Measurements from ENCODE around the gene PCGF2.

Gene PCGF2

GRCh38 chr17:38701504-38702165 lies 46.5 kb downstream of the PCGF2 start:
- DNase-seq (ENCODE audit: low read depth, low spot score): no peak
- ChIA-PET CTCF (interaction anchor here (0.8 to 1.6 kb wide), 3 partner anchors 8 to 33 kb away, joined by 3 to 8 read pairs (median 3); partner anchors contain the start of gene EPOP), POLR2A (interaction anchor here (1.1 kb wide), 1 partner anchor 186 kb away, joined by 3 read pairs; no protein-coding TSS in a partner anchor)
- TF ChIP-seq CTCF (IDR thresholded peaks at IDR 0.05; ENCODE audit: insufficient read depth, low read length, missing control alignments): no peak
- H3K4me3 ChIP-seq (ENCODE audit: low read depth, low read length): peak overlapping the region; percentile 68

GRCh38 chr17:38698760-38699159 lies 49.4 kb downstream of the PCGF2 start:
- H3K4me3 ChIP-seq (ENCODE audit: low read depth, low read length): no peak overlapping the region
- no peak for DNase-seq (ENCODE audit: low read depth, low spot score)
- ChIA-PET POLR2A (no interaction called here), CTCF (interaction anchor here (1.5 kb wide), 1 partner anchor 22 kb away, joined by 3 read pairs; no protein-coding TSS in a partner anchor)
- no peak for TF ChIP-seq CTCF (IDR thresholded peaks at IDR 0.05; ENCODE audit: insufficient read depth, low read length, missing control alignments)

GRCh38 chr17:38697061-38697820 lies 50.9 kb downstream of the PCGF2 start:
- TF ChIP-seq CTCF (IDR thresholded peaks at IDR 0.05; ENCODE audit: insufficient read depth, low read length, missing control alignments): no peak
- ChIA-PET CTCF (interaction anchor here (1.0 to 1.5 kb wide), 4 partner anchors 10 to 28 kb away, joined by 3 to 6 read pairs (median 4); no protein-coding TSS in a partner anchor), POLR2A (no interaction called here)
- H3K4me3 ChIP-seq (ENCODE audit: low read depth, low read length): no peak overlapping the region
- no peak for DNase-seq (ENCODE audit: low read depth, low spot score)

GRCh38 chr17:38693700-38694329 lies 54.3 kb downstream of the PCGF2 start:
- POLR2A ChIA-PET: no interaction called here
- H3K4me3 ChIP-seq (ENCODE audit: low read depth, low read length): no peak overlapping the region
- CTCF ChIA-PET: interaction anchor here (1.2 to 1.5 kb wide), 2 partner anchors 8 to 26 kb away, joined by 3 to 4 read pairs; no protein-coding TSS in a partner anchor
- no peak for DNase-seq (ENCODE audit: low read depth, low spot score)
- no peak for TF ChIP-seq CTCF (IDR thresholded peaks at IDR 0.05; ENCODE audit: insufficient read depth, low read length, missing control alignments)

GRCh38 chr17:38691154-38691553 lies 57.0 kb downstream of the PCGF2 start:
- POLR2A ChIA-PET: no interaction called here
- TF ChIP-seq CTCF (IDR thresholded peaks at IDR 0.05; ENCODE audit: insufficient read depth, low read length, missing control alignments): no peak
- no peak for DNase-seq (ENCODE audit: low read depth, low spot score)
- H3K4me3 ChIP-seq (ENCODE audit: low read depth, low read length): no peak overlapping the region
- CTCF ChIA-PET: interaction anchor here (1.0 to 1.7 kb wide), 4 partner anchors 13 to 109 kb away, joined by 3 to 10 read pairs (median 4); no protein-coding TSS in a partner anchor

Measured in AG04449 (cell line).